Measurements from ENCODE around the gene NPAS3. TPM values are rescaled to one million over a fixed set of nuclear protein-coding genes. Genes with fewer than 3 reads are reported as not detected.
A peak's percentile ranks its signal among the peaks of the same experiment; 100 is the strongest.

NPAS3 gene
- total RNA-seq, 1 donor from 2014 or later = 2.4 TPM

GRCh38 chr14:33792009-33792719 is 853.5 kb downstream of the NPAS3 start:
- no peaks in the 10 kb centered on the region for H3K36me3 Mint-ChIP-seq (ENCODE audit: unreplicated experiment)
- no peak for DNase-seq
- no peaks in the 10 kb centered on the region for H3K27me3 Mint-ChIP-seq (ENCODE audit: unreplicated experiment)
- H3K4me3 Mint-ChIP-seq (ENCODE audit: unreplicated experiment) = no peak overlapping the region
- H3K4me1 Mint-ChIP-seq (ENCODE audit: low read depth, unreplicated experiment) = peaks cover 11% of the 10 kb centered on the region
- H3K27ac Mint-ChIP-seq (ENCODE audit: unreplicated experiment) = no peak overlapping the region
- no peaks in the 10 kb centered on the region for H3K9me3 Mint-ChIP-seq (ENCODE audit: unreplicated experiment)
- TF ChIP-seq CTCF (IDR thresholded peaks at IDR 0.05; ENCODE audit: partially characterized antibody, unreplicated experiment) = no peak

- Mint-ChIP-seq H3K9me3 (ENCODE audit: unreplicated experiment) (no peaks in the 10 kb centered on the region), H3K4me3 (ENCODE audit: unreplicated experiment) (no peak overlapping the region), H3K27me3 (ENCODE audit: unreplicated experiment) (no peaks in the 10 kb centered on the region), H3K36me3 (ENCODE audit: unreplicated experiment) (no peaks in the 10 kb centered on the region), H3K4me1 (ENCODE audit: low read depth, unreplicated experiment) (peaks cover 10% of the 10 kb centered on the region), H3K27ac (ENCODE audit: unreplicated experiment) (no peak overlapping the region)
- TF ChIP-seq CTCF (IDR thresholded peaks at IDR 0.05; ENCODE audit: partially characterized antibody, unreplicated experiment) = peak; percentile 97
- DNase-seq = peak; percentile 90
Measured at GRCh38 chr14:33792720-33793368, 854.2 kb downstream of the NPAS3 start.

- Mint-ChIP-seq H3K4me1 (ENCODE audit: low read depth, unreplicated experiment) (peaks cover 5% of the 10 kb centered on the region), H3K9me3 (ENCODE audit: unreplicated experiment) (no peaks in the 10 kb centered on the region), H3K27ac (ENCODE audit: unreplicated experiment) (no peak overlapping the region), H3K4me3 (ENCODE audit: unreplicated experiment) (no peak overlapping the region), H3K36me3 (ENCODE audit: unreplicated experiment) (no peaks in the 10 kb centered on the region), H3K27me3 (ENCODE audit: unreplicated experiment) (no peaks in the 10 kb centered on the region)
- TF ChIP-seq CTCF (IDR thresholded peaks at IDR 0.05; ENCODE audit: partially characterized antibody, unreplicated experiment) = no peak
- no peak for DNase-seq
Measured at GRCh38 chr14:33793398-33794110, 854.9 kb downstream of the NPAS3 start.

- no peak overlapping the region for H3K27ac Mint-ChIP-seq (ENCODE audit: unreplicated experiment)
- TF ChIP-seq CTCF (IDR thresholded peaks at IDR 0.05; ENCODE audit: partially characterized antibody, unreplicated experiment) = no peak
- DNase-seq = no peak
- no peaks in the 10 kb centered on the region for H3K36me3 Mint-ChIP-seq (ENCODE audit: unreplicated experiment)
- no peaks in the 10 kb centered on the region for H3K9me3 Mint-ChIP-seq (ENCODE audit: unreplicated experiment)
- H3K4me1 Mint-ChIP-seq (ENCODE audit: low read depth, unreplicated experiment) = peaks cover 4% of the 10 kb centered on the region
- H3K27me3 Mint-ChIP-seq (ENCODE audit: unreplicated experiment) = no peaks in the 10 kb centered on the region
- H3K4me3 Mint-ChIP-seq (ENCODE audit: unreplicated experiment) = no peak overlapping the region
Measured at GRCh38 chr14:33794791-33795305, 856.2 kb downstream of the NPAS3 start.

Data from glutamatergic neuron (in vitro differentiated cells).